ENCODE measurements around the gene MED27.

The MED27 gene

DNA sequence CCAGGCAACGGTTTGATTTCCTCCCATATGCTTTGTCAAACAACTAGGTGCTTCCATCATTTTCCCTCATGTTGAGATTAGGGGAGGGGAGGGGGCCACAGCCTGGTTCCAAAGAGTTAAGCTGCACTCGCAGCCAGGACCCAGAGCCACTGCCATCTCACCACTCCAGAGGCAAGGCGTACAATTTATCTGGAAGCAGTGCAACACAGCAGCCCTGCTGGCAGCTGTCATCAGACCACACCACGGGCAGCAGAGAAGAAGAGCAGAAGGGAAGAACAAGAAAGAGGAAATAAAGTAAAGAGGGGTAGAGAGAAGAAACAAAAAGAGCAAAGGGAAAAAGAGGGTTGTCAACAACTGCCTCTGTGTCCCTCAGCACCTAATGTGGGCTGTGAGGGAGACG is 38.9 kb downstream of the MED27 start:
- no peak for DNase-seq

DNA sequence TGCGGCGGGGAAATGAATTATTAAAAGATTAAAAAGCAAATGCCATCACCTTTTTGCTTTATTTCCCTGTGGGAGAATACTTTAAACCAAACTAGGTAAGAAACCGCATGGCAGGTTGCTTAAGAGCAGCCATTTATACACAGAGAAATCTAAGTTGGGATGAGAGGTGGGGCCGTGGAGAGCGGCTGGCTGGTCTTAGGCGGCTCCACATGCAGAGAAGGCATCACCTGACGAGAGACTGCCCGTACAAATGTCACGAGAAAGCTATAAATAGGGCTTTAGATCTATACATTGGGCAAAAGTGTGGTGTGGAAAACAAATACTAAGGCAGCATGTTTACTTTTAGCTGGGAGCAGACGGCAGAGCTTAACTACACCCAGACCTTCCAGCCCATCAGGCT is 39.4 kb downstream of the MED27 start:
- DNase-seq = no peak

DNA sequence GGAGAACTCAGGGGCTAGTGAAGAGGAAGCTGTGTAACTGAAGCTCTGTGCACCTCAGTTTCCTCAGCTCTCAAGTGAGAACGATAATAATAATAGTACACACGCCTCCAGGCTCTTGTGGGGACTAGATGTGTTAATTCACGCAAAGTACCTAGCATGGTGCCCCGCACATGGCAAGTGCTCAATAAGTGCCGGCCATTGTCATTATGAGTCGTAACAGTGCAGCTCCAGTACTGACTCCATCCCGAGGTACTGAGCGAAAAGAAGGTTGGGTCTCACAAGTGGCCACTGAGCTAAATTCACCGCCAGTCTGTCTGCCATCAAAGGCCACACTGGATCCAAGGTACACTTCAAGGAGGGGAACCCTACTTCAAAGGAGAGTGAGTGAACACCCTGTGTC is 40.4 kb downstream of the MED27 start:
- no peak for DNase-seq

DNA sequence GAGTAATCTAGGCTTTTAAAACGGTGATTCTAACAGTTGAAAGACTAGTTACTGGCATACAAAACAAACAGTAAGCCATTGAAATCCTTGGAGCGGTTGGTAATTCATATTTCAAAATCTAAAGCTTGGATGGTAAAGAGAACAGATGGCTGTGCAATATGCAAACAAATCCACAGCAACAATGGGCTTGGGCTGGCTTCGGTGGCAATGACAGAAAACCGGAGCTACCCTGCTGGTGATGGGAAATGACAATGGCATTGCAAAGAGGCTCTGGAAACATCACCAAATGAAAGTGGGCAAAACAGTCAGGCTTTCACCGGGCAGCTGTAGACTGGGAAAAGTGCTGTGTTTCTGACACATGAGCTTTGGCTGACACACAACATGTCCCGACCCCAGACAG is 42.2 kb downstream of the MED27 start:
- DNase-seq = peak; percentile 38

DNA sequence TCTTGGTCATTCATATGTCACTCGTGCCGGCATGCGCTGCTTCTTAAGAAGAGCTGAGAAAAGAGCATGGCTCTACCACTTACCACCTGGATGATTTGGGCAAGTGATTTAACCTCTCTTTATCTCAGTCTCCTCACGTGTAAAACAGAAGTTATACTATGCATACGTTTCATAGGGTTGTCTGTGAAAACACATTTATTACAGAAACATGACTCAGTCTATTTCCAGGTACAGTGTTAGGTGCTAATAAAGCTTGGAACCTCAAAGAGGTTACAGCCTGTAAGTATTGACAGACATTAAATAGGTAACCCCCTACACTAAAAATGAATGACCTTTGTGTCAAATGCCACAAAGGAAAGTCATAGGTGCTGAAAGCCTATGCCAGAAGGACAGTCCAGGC is 43.1 kb downstream of the MED27 start:
- no peak for DNase-seq

DNA sequence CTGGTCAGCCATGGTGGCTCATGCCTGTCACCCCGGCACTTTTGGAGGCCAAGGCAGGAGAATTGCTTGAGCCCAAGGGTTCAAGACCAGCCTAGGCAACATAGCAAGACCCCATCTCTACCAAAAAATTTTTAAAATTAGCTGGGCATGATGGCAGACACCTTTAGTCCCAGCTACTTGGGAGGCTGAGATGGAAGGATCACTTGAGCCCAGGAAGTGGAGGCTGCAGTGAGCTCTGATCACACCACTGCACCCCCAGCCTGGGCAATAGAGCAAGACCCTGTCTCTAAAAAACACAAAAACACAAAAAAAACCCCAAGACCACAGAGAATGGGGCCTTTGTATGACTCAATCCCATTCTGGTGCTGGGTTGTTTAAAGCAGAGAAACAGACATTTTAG is 44.0 kb downstream of the MED27 start:
- no peak for DNase-seq

DNA sequence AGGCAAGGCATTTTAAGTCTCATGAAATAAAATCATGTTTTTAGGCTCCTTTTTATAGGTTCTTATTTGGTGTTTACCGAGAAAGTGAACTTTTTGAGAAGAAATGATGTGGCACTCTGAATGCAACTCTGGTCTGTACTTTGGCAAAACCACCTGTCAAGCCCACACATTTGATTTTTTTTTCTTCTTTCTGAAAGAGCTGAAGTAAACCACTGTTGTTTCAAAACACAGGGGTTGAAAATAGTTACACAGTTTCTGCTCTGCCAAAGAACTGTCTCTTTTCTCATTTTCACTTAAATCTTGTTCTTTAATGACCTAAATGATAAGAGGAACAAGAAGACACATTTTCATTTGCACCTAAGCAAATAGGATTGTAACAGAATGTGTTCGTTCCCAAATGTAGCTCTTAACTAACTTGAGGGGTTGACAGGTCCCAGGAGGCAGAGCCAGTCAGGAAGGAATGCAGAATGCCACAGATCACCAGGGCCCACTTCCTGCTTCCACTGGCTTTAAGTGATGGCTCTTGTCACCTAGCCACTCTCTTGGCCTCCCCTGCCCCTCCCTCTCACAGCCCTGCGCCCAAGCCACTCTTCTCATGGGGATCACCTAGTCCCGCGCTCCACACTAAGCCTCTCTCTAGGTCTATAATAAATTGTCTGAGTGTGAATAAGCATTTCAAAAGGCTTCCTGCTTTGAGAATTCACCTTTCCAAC is 47.3 kb downstream of the MED27 start:
- no peak for DNase-seq

DNA sequence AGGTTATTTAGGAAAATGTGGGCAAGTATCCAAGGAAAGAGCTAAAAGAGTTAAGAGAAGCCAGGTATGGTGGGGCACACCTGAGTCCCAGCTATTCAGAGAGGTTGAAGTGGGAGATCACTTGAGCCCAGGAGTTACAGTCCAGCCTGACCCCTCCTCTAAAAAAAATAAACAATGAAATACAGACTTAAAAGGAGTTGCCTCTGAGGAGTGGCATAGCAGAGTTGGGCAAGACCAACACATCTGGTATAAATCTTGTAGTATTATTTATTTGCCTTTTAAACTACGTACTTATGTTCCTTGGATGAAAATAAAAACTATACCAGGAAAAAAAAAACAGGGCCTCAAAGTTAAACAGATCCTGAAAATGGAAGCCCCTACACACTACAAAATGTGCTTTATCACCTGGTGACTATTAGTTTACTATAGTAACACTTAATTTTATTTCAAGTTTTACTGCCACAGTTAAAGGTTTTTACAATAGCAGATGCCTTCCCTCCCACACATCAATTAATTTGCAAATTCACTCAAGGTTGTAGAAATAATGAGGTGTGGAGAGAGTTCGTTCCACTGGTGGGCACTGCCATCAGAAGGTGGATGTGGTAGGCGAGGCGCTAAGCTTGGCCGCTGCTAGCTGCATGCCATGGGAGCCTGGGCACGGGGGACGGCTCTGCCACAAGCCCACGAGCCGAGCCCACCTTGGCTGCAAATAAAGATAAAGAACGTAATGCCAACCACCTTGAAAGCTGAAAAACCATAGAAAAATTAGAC is 48.0 kb downstream of the MED27 start:
- DNase-seq = no peak

DNA sequence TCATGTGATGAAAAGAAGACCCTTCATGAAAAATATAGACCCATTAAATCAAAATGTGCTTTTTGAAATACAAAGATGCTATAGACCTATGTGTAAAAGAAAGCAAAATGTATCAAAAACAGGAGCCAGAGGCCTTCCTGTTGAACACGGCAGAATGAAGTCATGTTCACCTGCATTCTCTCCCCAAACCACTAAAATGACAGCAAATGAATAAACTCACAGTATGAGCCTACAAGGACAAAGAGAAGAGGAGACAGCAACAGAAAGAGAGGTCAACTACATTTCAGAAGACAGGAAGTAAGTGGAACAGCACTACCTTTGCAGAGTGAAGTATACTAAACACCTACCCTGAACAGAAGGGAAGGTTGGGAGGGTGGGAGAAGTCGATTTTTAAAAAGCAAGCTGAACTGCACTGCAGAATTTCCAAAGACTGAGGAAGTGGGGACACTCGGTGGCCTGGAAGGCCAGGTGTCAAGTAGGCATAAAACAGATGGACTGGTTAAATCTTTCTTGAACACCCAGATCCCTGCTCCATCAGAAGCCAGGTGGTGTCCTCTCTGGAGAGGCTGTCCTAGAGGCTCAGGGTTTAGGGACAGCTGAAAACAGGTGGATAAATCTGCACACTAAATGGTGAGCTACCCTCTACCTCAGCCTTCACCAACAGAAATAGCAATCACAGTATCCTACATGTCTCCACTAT is 48.9 kb downstream of the MED27 start:
- DNase-seq = no peak

DNA sequence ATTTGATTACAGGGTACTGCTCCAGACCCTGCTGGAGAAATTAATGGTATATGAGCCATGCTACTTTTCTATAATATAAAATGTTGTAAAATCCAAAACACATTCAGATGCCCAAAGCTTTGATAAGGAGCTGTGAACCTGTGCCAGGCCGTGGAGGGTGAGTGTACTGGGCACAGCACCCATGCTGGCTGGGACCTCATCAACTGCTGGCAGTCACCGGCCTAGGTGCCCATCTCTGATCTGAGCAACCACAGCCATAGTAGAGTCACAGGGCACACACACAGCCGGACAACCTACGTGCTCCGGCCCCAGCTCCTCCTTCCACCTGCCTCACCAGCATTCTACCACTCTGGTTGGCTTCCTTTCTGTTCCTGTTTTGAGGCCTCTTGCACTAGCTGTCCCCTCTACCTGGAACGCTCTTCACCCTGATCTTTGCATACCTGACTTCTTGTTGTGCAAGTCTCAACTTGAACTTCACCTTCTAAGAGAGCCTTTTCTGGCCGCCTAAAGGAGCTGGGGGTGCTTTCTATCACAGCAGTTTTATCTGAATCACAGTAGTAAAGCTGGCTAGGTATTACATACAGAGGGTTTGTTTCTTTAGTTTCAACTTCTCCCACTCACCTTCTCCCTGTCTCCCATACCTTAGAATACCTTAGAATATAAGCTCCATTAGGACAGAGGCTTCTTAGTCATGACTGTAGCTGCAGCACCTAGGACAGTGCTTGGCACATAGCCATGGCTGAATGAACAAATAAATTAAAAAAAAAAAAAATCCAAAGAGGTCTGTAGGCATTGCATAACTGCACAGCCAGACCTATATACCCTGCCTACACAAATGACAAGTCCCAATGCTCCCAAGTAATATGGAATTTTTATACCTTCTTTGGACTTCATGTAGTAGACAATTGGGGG is 51.7 kb downstream of the MED27 start:
- no peak for DNase-seq

DNA sequence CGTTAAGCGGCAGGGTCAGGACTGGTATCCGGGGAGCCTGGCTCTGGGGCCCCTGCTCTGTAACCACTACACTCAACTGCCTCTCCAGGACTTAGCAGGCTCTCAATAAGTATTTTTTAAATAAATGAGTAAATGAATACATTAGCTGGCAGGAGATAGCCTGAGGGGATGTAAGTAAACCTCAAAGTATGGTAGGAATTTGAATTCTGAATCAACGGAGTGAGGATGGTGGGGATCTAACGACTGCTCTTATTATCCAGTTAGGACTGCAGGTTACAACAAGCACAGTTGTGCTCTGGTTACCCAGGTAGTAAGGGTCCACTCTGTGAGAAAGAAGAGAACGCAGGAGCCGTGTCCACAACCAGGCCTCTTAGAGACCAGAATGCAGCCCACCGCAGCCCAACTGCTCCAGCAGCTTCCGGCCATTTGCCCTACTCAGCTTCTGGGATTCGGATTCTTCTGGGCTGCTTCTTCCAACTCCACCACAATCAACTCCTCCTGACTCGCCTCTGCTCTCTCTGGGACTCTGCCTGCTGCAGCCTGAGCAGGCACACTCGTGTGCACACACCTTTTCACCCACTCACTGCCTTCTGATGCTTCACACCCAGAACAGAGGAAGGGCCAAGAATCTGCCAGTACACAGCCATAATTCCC is 52.6 kb downstream of the MED27 start:
- DNase-seq = no peak

DNA sequence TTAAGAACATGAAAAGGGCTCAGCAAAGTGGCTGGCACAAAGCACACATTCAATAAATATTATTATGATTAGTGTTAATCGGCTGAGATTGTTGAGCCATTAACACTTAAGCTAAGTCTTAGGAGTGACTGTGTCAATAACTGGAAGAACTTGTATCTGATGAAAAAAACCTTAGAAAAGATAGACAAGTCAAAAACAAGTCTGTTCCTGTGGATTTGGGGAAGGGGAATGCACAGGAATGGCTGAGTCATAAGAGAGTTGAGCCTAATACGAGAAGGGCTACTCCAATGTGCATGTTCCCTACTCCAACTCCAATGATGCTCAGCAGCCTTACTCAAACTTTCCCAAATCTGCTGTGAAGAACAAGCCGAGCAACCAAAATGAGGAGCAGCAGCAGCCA is 53.9 kb downstream of the MED27 start:
- DNase-seq = no peak

DNA sequence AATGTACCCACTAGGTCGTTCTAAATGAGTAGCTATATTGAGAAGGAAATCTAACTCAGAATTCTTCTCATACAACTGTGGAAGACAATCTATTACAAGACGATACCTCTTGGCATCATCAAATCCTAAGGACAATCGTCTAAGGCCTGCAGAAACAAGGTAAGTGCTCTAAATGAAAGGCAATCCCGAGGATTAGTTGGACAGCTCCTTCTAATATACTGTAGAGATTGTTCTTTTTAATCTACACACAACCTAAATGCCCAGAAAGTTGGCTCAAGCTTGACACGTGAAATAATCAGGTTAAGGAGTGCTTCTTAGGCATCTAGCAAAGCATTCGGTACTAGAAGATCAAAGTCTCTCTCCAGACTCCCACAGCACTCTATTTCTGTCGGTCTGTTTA is 55.1 kb downstream of the MED27 start:
- no peak for DNase-seq

DNA sequence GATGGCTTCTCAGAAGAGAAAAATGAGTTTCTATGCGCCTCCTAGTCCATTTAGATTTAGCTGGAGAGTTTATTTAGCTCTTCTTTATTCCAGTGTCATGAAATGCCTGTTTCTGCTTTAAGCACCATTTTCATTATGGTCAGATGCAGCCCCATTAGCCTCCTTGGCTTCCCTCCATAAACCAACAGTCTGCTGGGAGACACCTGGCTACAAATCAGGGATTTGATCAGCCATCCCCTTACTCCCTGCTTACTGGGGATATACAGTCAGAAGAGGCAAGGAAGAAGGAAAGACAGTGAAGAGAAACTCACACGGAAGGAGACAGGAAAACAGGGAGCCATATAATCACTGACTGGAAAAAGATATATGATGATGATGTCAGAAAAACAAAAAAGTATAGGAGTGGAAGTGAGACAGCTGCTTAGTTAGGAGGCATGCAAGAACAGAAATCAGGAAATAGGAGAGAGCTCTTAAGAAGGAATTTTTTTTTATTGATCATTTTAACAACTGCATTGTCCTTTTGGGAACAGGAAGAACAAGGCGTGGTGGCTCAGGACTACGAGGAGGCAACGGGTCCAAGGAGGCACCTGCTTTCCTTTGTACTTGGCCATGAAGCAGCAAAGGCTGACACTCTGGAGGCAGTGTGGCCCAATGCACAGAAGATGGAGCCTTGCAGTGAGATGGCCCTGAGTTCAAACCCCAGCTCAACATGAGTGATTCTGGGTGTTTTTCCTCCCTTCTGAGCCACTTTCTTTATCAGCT is 56.1 kb downstream of the MED27 start:
- DNase-seq = peak; percentile 83

DNA sequence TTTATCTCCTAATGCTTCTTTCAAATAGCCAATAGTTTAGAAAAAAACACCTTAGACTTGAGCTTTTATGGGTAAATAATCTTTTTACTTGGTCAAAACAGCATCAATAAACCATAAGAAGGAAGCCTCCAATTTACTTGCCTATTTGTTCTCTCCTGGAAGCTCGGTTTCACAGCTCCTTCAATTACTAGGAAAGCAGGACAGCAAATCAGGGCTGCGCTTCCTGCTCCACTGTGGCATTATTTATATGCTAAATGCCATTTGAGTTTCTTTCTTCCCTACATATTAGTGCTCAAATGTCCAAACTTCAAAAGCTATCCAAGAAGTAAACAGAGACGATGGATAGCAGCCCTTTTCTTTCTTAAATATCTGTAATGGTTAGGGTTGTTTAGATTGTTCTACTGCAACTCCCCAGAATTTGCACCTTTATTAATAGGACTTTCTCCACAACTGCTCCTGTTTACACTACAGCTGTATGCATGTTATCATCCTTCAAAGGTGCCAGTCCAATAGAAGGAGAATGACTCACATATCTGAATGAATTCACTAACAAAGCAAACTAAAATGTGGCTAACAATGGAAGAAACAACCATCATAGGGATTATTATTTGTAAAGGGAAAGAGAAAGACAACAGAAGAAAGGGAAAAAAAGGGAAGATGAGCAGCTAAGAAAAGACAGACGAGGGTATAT is 58.7 kb downstream of the MED27 start:
- no peak for DNase-seq

DNA sequence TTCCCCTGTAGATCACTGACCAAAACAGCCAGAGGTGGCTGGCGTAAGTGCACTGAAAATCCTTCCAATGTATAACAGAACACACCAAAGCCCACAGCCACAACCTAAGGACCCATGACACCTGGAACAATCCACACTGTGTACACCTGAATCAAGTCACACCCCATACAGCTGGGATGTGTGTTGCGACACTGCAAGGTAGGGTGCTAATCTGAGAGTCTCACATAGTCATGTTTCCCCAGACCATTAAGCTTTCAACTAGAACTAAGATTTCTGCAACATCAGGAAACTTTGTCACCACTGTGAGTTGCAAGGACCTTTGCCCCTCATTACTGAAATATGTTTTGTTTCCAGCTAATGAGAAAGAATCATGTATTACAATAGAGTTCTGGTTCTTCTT is 59.4 kb downstream of the MED27 start:
- DNase-seq = no peak

DNA sequence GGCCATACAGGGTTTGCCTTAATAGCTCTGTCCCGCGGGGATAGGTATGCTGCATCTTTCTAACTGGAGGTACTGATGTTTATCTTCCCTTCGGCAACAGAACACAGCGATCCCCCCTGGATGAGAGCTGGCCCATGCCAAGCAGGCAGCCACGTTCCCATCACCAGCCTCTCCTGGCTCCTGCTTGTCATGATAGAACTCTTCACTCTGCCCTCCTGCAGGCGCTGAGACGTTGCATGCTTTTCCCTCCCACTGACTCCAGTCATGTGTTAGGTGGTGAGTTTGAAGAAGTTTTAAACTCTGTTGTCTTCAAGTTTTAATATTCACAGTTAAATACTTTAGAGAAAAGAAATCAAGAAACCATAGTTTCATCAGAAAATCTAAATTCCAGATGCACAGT is 60.0 kb downstream of the MED27 start:
- DNase-seq = no peak

DNA sequence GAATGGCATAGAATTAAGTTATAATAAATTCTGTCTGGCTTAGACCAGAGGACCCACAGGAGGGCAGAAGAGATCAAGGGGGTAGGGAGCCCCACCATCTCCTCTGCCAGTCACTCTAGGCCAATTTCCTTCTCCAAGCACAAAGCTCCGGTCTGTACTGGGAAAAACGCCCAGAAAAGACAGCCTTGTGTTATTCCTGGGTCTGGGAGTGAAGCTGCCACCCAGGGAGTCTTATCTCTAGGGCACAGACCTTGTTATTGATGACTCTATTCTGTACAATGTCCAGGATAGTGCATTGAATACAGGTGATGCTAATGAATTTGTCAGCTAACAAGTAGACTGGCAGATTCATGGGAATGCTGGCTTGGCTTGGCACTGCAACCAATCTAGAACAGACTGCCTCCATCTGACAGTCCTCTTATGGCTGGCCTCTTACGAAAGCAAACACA is 60.7 kb downstream of the MED27 start:
- DNase-seq = no peak

DNA sequence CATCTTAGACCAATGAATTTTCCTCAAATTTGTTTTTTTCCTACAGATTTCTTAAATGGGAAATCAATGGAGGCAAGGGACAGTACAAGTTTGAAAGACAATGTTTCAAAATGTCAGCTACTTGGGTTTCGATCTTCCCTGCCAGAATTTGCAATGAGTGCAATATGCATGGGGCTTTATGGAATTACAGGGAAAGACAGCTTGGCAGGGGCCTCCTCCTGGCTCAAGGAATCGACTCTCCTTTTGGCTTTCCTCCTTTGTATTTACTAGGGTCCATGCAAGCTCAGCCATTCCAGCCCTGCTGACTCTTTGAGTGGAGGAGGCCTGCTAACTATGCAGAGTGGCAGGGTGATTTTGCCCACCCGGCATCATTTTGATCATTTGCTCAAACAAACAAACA is 63.2 kb downstream of the MED27 start:
- DNase-seq = no peak

DNA sequence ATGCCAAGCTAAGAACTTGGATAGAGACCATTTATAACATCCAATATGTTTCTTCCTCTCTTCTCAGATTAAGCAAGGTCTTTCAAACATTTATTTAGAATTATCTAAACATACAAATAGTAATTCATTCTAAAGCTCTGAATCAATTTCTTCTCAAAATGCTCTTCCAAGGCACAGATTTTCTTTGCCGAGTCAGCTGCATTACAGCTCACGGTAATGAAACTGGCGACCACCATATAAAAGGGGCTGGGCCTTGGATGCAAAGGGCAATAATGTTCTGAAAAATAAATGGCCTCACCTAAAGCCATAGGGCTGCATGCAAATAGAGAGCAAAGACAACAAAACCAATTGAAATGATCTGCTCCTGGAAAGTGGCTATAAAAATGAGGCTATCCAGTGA is 63.8 kb downstream of the MED27 start:
- no peak for DNase-seq

DNA sequence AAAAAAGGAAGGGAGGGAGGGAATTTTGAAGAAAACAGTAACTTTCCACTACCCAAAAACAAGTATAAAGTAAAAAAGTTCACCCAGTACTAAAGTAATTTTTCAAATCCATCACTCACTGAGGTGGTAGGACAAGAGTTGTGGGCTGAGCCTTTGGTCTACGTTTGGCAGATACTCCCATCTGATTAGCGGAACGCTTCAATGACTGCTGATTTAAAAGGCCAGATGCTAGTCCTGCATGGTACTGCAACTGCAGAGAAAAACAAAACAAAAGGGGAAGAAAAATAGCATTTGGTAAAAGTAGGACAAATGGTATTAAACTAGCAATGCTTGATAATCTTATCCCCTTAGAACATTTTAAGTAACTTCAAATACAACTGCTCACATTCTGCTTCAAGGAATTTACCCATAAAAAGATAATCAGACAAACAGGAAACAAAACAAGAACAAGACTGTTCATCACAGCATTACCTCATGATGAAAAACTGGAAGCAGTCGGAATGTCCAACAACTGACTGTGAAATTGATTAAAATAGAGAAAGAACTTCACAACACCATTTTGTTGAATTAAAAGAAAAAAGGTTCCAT is 65.4 kb downstream of the MED27 start:
- DNase-seq = no peak

Data from NCI-H1105 treated with DMSO at 0.1 percent for 48 hours (cell line).